Endometrial microvascular endothelial cells (primary cell): Measurements from ENCODE around the gene LPAR6. TPM values are rescaled to one million over a fixed set of nuclear protein-coding genes. Genes with fewer than 3 reads are reported as not detected.
"Not testable (repeated sequence)": the region's sequence is repeated elsewhere in the genome, so short reads cannot be mapped to it uniquely, and the experiment has no call there.

Experiments used
- in situ Hi-C: cut with HindIII; loops from 2 replicates; pipeline ENCODE4 v1.10.0; 2017; ENCODE audit warnings: low sequenced_read_pairs, low pct_unique_long_range_greater_than_20kb; ENCODE audit errors: inconsistent ontology term
- total RNA-seq: library from RNA; depleted of rRNA; stranded (reverse); fragments of >200 nt; gene quantifications from one replicate; pipeline ENCODE4 v1.2.3, GENCODE V29; 2015; ENCODE audit errors: inconsistent ontology term

The LPAR6 gene
- total RNA-seq, result 7.5 TPM

- in situ Hi-C loops, result loop anchor here (25.0 kb wide), 1 partner anchor 149 kb away; no protein-coding TSS in a partner anchor
These were observed at the start of gene LPAR6 for GRCh38 chr13:48412881-48413351. TSS of gene LPAR6 (minus strand) at chr13:48413113. CDS start at chr13:48412423, 690 bp downstream.

GRCh38 chr13:48457578-48458242 lies 44.8 kb upstream of the LPAR6 start:
- in situ Hi-C loops, result no loop called here

GRCh38 chr13:48456546-48456945 lies 43.6 kb upstream of the LPAR6 start:
- in situ Hi-C loops, result no loop called here

- in situ Hi-C loops, result not testable (repeated sequence)
These were observed 38.3 kb upstream of the LPAR6 start for GRCh38 chr13:48451196-48451595.

- in situ Hi-C loops, result loop anchor here (10.0 kb wide), 1 partner anchor 45 kb away; no protein-coding TSS in a partner anchor
These were observed 36.7 kb upstream of the LPAR6 start for GRCh38 chr13:48449656-48450055.

- in situ Hi-C loops, result loop anchor here (10.0 kb wide), 1 partner anchor 46 kb away; no protein-coding TSS in a partner anchor
These were observed 36.2 kb upstream of the LPAR6 start for GRCh38 chr13:48448959-48449614.

- in situ Hi-C loops, result loop anchor here (10.0 kb wide), 1 partner anchor 46 kb away; no protein-coding TSS in a partner anchor
These were observed 35.5 kb upstream of the LPAR6 start for GRCh38 chr13:48448285-48448958.

- in situ Hi-C loops, result loop anchor here (10.0 kb wide), 1 partner anchor 48 kb away; no protein-coding TSS in a partner anchor
These were observed 33.6 kb upstream of the LPAR6 start for GRCh38 chr13:48446464-48446863.

GRCh38 chr13:48443442-48444208 lies 30.7 kb upstream of the LPAR6 start:
- in situ Hi-C loops, result loop anchor here (10.0 kb wide), 1 partner anchor 51 kb away; no protein-coding TSS in a partner anchor

GRCh38 chr13:48437371-48437770 lies 24.5 kb upstream of the LPAR6 start:
- in situ Hi-C loops, result no loop called here

GRCh38 chr13:48436661-48437288 lies 23.9 kb upstream of the LPAR6 start:
- in situ Hi-C loops, result no loop called here

- in situ Hi-C loops, result no loop called here
These were observed 21.3 kb upstream of the LPAR6 start for GRCh38 chr13:48434200-48434599.

GRCh38 chr13:48431987-48432615 lies 19.2 kb upstream of the LPAR6 start:
- in situ Hi-C loops, result no loop called here

GRCh38 chr13:48431431-48431830 lies 18.5 kb upstream of the LPAR6 start:
- in situ Hi-C loops, result no loop called here

- in situ Hi-C loops, result no loop called here
These were observed 17.0 kb upstream of the LPAR6 start for GRCh38 chr13:48429886-48430285.

- in situ Hi-C loops, result no loop called here
These were observed 16.1 kb upstream of the LPAR6 start for GRCh38 chr13:48429036-48429435.

GRCh38 chr13:48426755-48427298 lies 13.9 kb upstream of the LPAR6 start:
- in situ Hi-C loops, result not testable (repeated sequence)

GRCh38 chr13:48426052-48426451 lies 13.1 kb upstream of the LPAR6 start:
- in situ Hi-C loops, result no loop called here
